Measurements from ENCODE around the gene TBX19.

The TBX19 gene

DNA sequence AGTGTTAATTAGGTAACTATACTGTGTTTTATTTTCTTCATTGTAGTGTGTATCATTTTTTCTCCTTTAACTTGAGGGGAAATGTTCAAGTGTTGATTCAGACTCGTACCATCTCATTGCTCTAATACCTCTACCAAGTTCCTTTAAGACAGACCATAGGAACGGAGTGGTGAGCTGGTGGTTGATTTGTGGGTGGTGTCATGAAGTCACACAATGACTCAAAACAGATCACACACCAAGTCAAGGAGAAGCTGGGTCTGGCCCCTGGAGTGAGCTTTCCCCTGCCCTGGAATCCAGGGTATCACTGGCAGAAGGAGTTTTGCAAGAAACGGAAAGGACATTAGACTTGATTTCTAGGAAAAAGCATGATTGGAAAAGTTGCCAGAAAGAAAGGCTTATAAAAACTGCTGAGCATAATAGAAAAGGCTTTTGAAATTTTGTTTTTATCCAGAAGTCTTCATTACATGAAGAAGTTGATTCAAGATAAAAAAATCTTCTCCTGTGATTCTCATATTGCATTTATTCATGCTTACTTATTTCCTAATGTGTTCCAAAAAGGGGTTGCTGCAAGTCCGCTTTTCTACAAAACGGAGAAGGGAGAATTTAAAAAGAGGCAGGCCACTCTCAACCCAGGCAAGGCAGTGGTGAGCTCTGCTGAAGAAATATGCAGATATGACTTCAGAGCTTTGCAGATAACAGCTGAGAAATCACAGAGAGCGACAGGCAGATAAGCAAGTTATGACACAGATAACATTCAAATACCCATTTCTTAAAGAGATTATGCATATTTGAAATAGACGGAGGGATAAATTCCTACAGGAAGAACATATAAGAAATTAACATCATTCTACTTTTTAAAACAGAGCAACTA lies 79.7 kb downstream of the TBX19 start:
- peak; percentile 7 for DNase-seq (ENCODE audit: low spot score)

DNA sequence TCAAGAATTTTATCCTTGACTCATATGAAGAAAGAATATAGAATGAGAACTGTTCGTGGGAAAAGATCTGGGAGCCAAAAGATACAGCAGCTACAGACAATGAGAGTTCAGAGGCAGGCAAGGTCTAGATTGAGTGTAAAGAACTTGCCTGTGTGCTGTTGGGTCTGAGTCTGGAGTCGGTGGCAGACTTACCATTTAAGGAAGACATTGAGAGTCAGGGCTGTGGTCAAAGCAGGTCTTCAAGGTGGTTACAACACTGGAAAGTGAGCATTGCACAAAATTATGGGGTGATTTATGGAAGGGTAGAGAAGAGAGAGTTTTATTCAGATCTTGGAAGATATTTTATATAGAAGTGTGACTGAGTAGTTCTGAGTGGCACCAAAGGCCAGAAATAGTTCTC lies 80.6 kb downstream of the TBX19 start:
- no peak for DNase-seq (ENCODE audit: low spot score)

DNA sequence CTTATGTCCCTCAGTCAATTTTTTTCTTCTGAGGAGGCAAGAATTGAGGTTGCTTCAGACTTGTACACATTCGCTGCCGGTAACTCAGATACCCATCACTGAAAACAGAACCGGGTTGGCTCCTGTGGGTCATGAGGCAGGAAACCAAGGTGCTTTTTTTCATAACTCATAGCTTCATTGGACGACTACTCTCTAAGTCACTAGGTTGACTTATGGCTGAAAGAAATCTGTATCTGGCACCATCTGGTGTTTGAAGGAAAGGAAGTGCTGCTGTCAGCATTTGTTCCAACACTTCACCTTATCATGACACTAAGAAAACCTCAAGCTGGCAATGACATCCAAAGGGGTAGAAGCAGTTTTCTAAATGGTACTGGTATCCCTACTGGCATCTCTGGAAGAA lies 82.3 kb downstream of the TBX19 start:
- DNase-seq (ENCODE audit: low spot score): peak; percentile 73
